ENCODE data around the gene RNASE8. TPM values are rescaled to one million over a fixed set of nuclear protein-coding genes. Genes with fewer than 3 reads are reported as not detected.
"Not testable (repeated sequence)": the region's sequence is repeated elsewhere in the genome, so short reads cannot be mapped to it uniquely, and the experiment has no call there.

RNASE8 gene, protein sequence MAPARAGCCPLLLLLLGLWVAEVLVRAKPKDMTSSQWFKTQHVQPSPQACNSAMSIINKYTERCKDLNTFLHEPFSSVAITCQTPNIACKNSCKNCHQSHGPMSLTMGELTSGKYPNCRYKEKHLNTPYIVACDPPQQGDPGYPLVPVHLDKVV
- not detected in 2 replicates for total RNA-seq (2013; cell fraction: nucleolus; rRNA removed)
- total RNA-seq (2014; rRNA removed): not detected in 2 replicates
- total RNA-seq (2014; rRNA removed; fragmentation: Illumina TruSeq; extraction: Trizol): not detected in 2 replicates
- total RNA-seq (2021): not detected in 2 replicates
- polyA plus RNA-seq (2011; ENCODE audit: low read depth): not detected
- not detected in 2 replicates for polyA plus RNA-seq (2011; rRNA removed)
- polyA plus RNA-seq (2011; cell fraction: cytosol; rRNA removed): not detected in 2 replicates
- not detected in 2 replicates for polyA plus RNA-seq (2011; cell fraction: nucleus; rRNA removed)
- not detected in 2 replicates for polyA plus RNA-seq (2012)
- not detected in 2 replicates for polyA plus RNA-seq (2014; fragmentation: Illumina TruSeq; extraction: Trizol)
- polyA plus RNA-seq (2014; fragmentation: Nextera tagmentation; extraction: Ambion mirVana): not detected
- polyA plus RNA-seq (2014; rRNA removed): not detected in 2 replicates
- not detected for polyA plus RNA-seq (2016; fragmentation: Nextera tagmentation; extraction: Ambion mirVana)
- not detected in 2 replicates for polyA minus RNA-seq (2011; rRNA and poly(A)+ RNA removed)
- not detected in 2 replicates for polyA minus RNA-seq (2011; cell fraction: cytosol; rRNA and poly(A)+ RNA removed)
- polyA minus RNA-seq (2011; cell fraction: nucleus; rRNA and poly(A)+ RNA removed): not detected in 2 replicates
- not detected for Bru-seq, nascent RNA
- BruChase-seq, experiment 1, labeled RNA remaining after a 6-hour chase: not detected
- BruChase-seq, experiment 2, labeled RNA remaining after a 2-hour chase: not detected
- long read RNA-seq, experiment 1: 0 reads
- long read RNA-seq, experiment 2: 0 reads

DNA sequence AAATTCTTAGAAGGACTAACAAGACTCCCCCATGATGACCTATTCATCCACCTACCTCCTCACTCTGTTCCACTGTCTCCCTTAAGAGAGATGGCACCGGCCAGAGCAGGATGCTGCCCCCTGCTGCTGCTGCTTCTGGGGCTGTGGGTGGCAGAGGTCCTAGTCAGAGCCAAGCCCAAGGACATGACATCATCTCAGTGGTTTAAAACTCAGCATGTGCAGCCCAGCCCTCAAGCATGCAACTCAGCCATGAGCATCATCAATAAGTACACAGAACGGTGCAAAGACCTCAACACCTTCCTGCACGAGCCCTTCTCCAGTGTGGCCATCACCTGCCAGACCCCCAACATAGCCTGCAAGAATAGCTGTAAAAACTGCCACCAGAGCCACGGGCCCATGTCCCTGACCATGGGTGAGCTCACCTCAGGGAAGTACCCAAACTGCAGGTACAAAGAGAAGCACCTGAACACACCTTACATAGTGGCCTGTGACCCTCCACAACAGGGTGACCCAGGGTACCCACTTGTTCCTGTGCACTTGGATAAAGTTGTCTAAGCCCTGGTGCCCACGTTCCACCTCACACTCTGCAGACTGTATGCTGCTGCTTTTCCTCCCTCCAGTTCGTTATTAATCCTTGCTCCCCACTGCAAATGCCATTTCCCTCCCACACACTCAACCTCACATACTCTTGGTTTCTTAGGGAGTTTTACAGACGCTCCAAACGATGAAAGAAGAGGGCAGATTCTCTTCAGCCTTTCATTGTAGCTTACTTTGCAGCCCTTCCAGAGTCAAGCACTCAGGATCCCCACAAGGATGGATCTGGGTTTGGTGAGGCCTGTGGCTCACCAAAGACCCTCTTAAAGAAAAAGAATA is at the start of gene RNASE8:
RNASE8 (plus strand) TSS at position 20 of the 873 bp plus-strand sequence; CDS start at position 91, 71 bp downstream.
- CTCF ChIA-PET: interaction anchor here (0.9 to 1.2 kb wide), 2 partner anchors 34 to 43 kb away, joined by 3 to 4 read pairs; no protein-coding TSS in a partner anchor
- Histone ChIP-seq H3K36me3 (ENCODE audit: control insufficient read depth in 2 of 2, insufficient read depth in 2 of 2, low read length in 1 of 2) (no peaks in the 10 kb centered on the region), H2AFZ (ENCODE audit: control insufficient read depth, low read depth, low read length) (no peak within 1 kb of the TSS)

DNA sequence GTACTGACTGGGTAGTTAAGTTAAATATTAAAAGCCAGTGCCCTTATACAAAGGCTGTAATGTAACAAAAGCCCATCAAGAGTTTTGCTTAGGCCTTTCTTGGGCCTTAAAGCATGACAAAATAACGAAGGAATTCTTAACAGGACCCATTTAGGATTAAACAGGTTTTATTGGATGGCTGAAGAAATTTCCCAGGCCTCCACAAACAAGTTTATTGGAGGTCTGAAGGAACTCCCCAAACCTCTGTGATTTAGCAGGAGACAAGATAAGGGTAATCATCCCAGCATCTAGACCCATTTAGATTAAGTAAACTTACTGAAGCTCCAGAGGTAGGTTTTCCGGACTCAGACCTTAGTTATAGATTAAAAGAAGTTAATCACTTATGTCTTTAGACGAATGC is 47.9 kb upstream of the RNASE8 start:
- H3K4me3 ChIP-seq; in situ Hi-C loops (cut with MboI); H3K4me2 ChIP-seq (ENCODE audit: control insufficient read depth, insufficient read depth); H2AFZ ChIP-seq (ENCODE audit: control insufficient read depth, low read depth, low read length); BruUV-seq (replicated peaks); ATAC-seq; H3K27ac ChIP-seq (ENCODE audit: control insufficient read depth, insufficient read depth); H3K36me3 ChIP-seq (ENCODE audit: control insufficient read depth in 2 of 2, insufficient read depth in 2 of 2, low read length in 1 of 2); H3K4me1 ChIP-seq (ENCODE audit: control insufficient read depth, insufficient read depth, low read length); H3K9ac ChIP-seq (ENCODE audit: control insufficient read depth, insufficient read depth, low read length); RAD21 ChIA-PET (ENCODE audit: unreplicated experiment); POLR2A ChIA-PET; H3K27me3 ChIP-seq (replicated peaks in 1 of 2; ENCODE audit: control insufficient read depth in 2 of 2, insufficient read depth in 2 of 2, low read length in 1 of 2); FAIRE-seq; H3K9me3 ChIP-seq (replicated peaks; ENCODE audit: control insufficient read depth, insufficient read depth, low read length); H3K79me2 ChIP-seq (ENCODE audit: control insufficient read depth, insufficient read depth, low read length); DNase-seq (ENCODE audit: low read depth, low spot score); H4K20me1 ChIP-seq (ENCODE audit: control insufficient read depth, insufficient read depth); intact Hi-C loops (cut with micrococcal nuclease; ENCODE audit: unreplicated experiment): not testable (repeated sequence)
- 28% methylated on average over 3 of the region's 3 CpGs for WGBS (ENCODE audit: insufficient coverage, insufficient replicate concordance, low lambda C conversion rate, missing lambda C conversion rate)
- ChIA-PET CTCF (interaction anchor here (0.8 to 10.7 kb wide), 6 partner anchors 10 to 95 kb away, joined by 3 to 253 read pairs (median 3); partner anchors contain the start of gene TMEM253), SMC1A (ENCODE audit: uncharacterized antibody, unreplicated experiment) (interaction anchor here (0.6 to 1.4 kb wide), 2 partner anchors 87 to 151 kb away, joined by 3 read pairs; no protein-coding TSS in a partner anchor)

More for the DNA sequence above, at the start of gene RNASE8:
- BruUV-seq (replicated peaks): no TSS peak
- Histone ChIP-seq H3K27me3 (replicated peaks in 1 of 2; ENCODE audit: control insufficient read depth in 2 of 2, insufficient read depth in 2 of 2, low read length in 1 of 2) (peaks cover 0 to 1% of the 10 kb centered on the region in 2 experiments; a peak in 1 of 4 replicates), H3K4me3 (no peak within 1 kb of the TSS), H3K9me3 (replicated peaks; ENCODE audit: control insufficient read depth, insufficient read depth, low read length) (no peaks in the 10 kb centered on the region), H4K20me1 (ENCODE audit: control insufficient read depth, insufficient read depth) (no peaks in the 10 kb centered on the region), H3K4me2 (ENCODE audit: control insufficient read depth, insufficient read depth) (no peak within 1 kb of the TSS), H3K27ac (ENCODE audit: control insufficient read depth, insufficient read depth) (no peak within 1 kb of the TSS), H3K79me2 (ENCODE audit: control insufficient read depth, insufficient read depth, low read length) (no peaks in the 10 kb centered on the region), H3K4me1 (ENCODE audit: control insufficient read depth, insufficient read depth, low read length) (no peaks in the 10 kb centered on the region), H3K9ac (ENCODE audit: control insufficient read depth, insufficient read depth, low read length) (no peak within 1 kb of the TSS)
- no peak for TF ChIP-seq POLR2A (IDR thresholded peaks at IDR 0.05; ENCODE audit: low read depth, low read length)
- WGBS (ENCODE audit: insufficient coverage, insufficient replicate concordance, low lambda C conversion rate, missing lambda C conversion rate): 3% methylated on average over 8 of the region's 8 CpGs
- ATAC-seq (peak; percentile 20; the same call in 1 of the 3 replicates), DNase-seq (ENCODE audit: low read depth, low spot score) (no peak), FAIRE-seq (no peak)
- in situ Hi-C loops (cut with MboI) (no loop called here), intact Hi-C loops (cut with micrococcal nuclease; ENCODE audit: unreplicated experiment) (no loop called here)
- ChIA-PET POLR2A (no interaction called here), SMC1A (ENCODE audit: uncharacterized antibody, unreplicated experiment) (no interaction called here), RAD21 (ENCODE audit: unreplicated experiment) (interaction anchor here (1.9 kb wide), 1 partner anchor 44 kb away, joined by 7 read pairs; no protein-coding TSS in a partner anchor)

All from GM12878 (cell line).